Testis (tissue), 3 donors: ENCODE results near the gene SIRPB2. TPM values are rescaled to one million over a fixed set of nuclear protein-coding genes. Genes with fewer than 3 reads are reported as not detected.

Experiments
- DNase-seq: peaks from one replicate; pipeline ENCODE4 v3.0.0-alpha.2; 2019
- H3K27ac ChIP-seq, 2 donors: fragments of 200-600 bp; sonication (generic); one replicate each; pipeline ENCODE4 v1.5.1; 2019
- H3K27me3 ChIP-seq: fragments of 200-600 bp; sonication (generic); one replicate; pipeline ENCODE4 v1.5.1; 2019
- H3K36me3 ChIP-seq: fragments of 200-600 bp; sonication (generic); one replicate; pipeline ENCODE4 v1.5.1; 2017; ENCODE audit warnings: low read depth; ENCODE audit errors: missing control alignments
- H3K4me1 ChIP-seq: fragments of 200-600 bp; sonication (generic); one replicate; pipeline ENCODE4 v1.5.1; 2019
- H3K4me3 ChIP-seq, 2 donors: fragments of 200-600 bp; sonication (generic); one replicate each; pipeline ENCODE4 v1.5.1; 2017 to 2019
- H3K9me3 ChIP-seq: fragments of 200-600 bp; sonication (generic); one replicate; pipeline ENCODE4 v1.5.1; 2017
- POLR2A ChIP-seq: fragments of 450-650 bp; IDR thresholded peaks from one replicate; pipeline ENCODE4 v1.6.1; 2017; ENCODE audit warnings: antibody characterized with exemption, mild to moderate bottlenecking, moderate library complexity
- WGBS, 2 donors: methylation state at CpG; one replicate each; pipeline ENCODE4 v1.1.5; 2018; 5-methylcytosine and 5-hydroxymethylcytosine counted together
- intact Hi-C: fragments of 100-400 bp; cut with DNase I; formaldehyde crosslinking; loops from one replicate; pipeline ENCODE4 v1.15.1; 2023; ENCODE audit warnings: low total_unique reads
- polyA plus RNA-seq: library from polyadenylated mRNA; stranded (reverse); fragments of 350-450 nt; fragmentation: Illumina TruSeq; extraction: RNeasy Lipid Tissue Mini Kit (QIAGEN cat#74804); gene quantifications from one replicate; pipeline ENCODE4 v1.2.3, GENCODE V29; 2014; ENCODE audit warnings: low read depth, low replicate concordance; ENCODE audit not compliant: insufficient read depth
- total RNA-seq, 2 donors: library from RNA; depleted of rRNA; stranded (reverse); fragments of >200 nt; gene quantifications; one replicate each; pipeline ENCODE4 v1.2.3, GENCODE V29; 2016
- TF ChIP-seq, protein P1 (sequence below), 3 experiments: fragments of 450-650 bp in 2 of 3; fragments of 200-600 bp in 1 of 3; sonication (generic) in 1 of 3; IDR thresholded peaks; one replicate each; pipeline ENCODE4 v1.5.1; 2016 to 2019; ENCODE audit warnings: antibody characterized with exemption in 3 of 3, mild to moderate bottlenecking in 2 of 3, moderate library complexity in 1 of 3

The SIRPB2 gene
- total and polyA plus RNA-seq, 3 donors from 2014 or later, result 0.63 to 3.3 (median 1.5) TPM

- 80 to 82% methylated on average over 8 to 9 of the region's 9 CpGs for WGBS, 2 donors
- H3K27ac ChIP-seq, result no peak overlapping the region
- H3K36me3 ChIP-seq, result no peaks in the 10 kb centered on the region
- no peaks in the 10 kb centered on the region for H3K9me3 ChIP-seq
- peaks cover 7% of the 10 kb centered on the region for H3K4me1 ChIP-seq
- H3K27me3 ChIP-seq, result no peaks in the 10 kb centered on the region
- DNase-seq, result no peak
- intact Hi-C loops, result no loop called here
- no peak for TF ChIP-seq POLR2A
- TF ChIP-seq, protein P1, sequence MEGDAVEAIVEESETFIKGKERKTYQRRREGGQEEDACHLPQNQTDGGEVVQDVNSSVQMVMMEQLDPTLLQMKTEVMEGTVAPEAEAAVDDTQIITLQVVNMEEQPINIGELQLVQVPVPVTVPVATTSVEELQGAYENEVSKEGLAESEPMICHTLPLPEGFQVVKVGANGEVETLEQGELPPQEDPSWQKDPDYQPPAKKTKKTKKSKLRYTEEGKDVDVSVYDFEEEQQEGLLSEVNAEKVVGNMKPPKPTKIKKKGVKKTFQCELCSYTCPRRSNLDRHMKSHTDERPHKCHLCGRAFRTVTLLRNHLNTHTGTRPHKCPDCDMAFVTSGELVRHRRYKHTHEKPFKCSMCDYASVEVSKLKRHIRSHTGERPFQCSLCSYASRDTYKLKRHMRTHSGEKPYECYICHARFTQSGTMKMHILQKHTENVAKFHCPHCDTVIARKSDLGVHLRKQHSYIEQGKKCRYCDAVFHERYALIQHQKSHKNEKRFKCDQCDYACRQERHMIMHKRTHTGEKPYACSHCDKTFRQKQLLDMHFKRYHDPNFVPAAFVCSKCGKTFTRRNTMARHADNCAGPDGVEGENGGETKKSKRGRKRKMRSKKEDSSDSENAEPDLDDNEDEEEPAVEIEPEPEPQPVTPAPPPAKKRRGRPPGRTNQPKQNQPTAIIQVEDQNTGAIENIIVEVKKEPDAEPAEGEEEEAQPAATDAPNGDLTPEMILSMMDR (IDR thresholded peaks at IDR 0.05), result no peak
- no peak overlapping the region for H3K4me3 ChIP-seq
These were observed 18.5 kb downstream of the SIRPB2 start for GRCh38 chr20:1472556-1473245.

GRCh38 chr20:1471242-1471641 lies 20.0 kb downstream of the SIRPB2 start:
- H3K27ac ChIP-seq, result no peak overlapping the region
- 88 to 100% methylated on average over 2 of the region's 2 CpGs for WGBS, 2 donors
- H3K27me3 ChIP-seq, result no peaks in the 10 kb centered on the region
- TF ChIP-seq, protein P1 (IDR thresholded peaks at IDR 0.05), result no peak
- no peak for TF ChIP-seq POLR2A
- intact Hi-C loops, result no loop called here
- no peaks in the 10 kb centered on the region for H3K36me3 ChIP-seq
- peaks cover 7% of the 10 kb centered on the region for H3K4me1 ChIP-seq
- no peaks in the 10 kb centered on the region for H3K9me3 ChIP-seq
- DNase-seq, result no peak
- no peak overlapping the region for H3K4me3 ChIP-seq

- peak; percentile 85 for DNase-seq
- TF ChIP-seq, protein P1 (IDR thresholded peaks at IDR 0.05), result peak; percentile 46 to 48 (median 46)
- no peak for TF ChIP-seq POLR2A
- peaks cover 17% of the 10 kb centered on the region for H3K4me1 ChIP-seq
- WGBS, 2 donors, result 47 to 51% methylated on average over 11 of the region's 11 CpGs
- H3K27me3 ChIP-seq, result no peaks in the 10 kb centered on the region
- no peak overlapping the region for H3K27ac ChIP-seq
- no peaks in the 10 kb centered on the region for H3K36me3 ChIP-seq
- no peaks in the 10 kb centered on the region for H3K9me3 ChIP-seq
- intact Hi-C loops, result no loop called here
- H3K4me3 ChIP-seq, result no peak overlapping the region
These were observed 21.2 kb downstream of the SIRPB2 start for GRCh38 chr20:1469925-1470571.

DNA sequence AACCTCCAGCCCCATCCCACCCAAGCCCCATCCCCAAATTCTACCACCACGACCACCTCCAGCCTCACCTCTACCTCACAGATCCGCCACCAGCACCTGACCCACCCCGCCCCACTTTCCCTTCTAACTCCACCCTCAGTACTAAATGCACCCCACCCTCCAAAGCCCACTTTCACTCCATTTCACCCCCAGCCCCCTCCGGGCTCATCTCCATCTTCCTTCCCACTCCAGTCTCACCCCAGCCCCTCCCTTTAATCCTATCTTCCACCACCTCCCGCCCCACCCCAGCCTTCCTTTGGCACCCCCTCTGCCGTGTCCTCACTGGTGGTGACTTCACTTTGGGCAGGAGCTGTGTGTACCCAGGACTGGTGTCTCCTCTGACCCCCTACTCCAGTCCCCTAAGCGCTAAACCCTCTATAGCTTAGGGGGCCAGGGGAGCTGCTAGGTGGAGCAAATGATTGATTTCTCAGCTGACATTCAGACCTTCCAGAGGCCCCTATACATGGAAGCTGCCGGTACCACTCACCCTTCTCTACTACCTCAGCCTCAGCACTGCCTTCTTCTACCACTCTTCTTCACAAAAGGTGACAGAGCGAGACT lies 21.8 kb downstream of the SIRPB2 start:
- H3K36me3 ChIP-seq, result no peaks in the 10 kb centered on the region
- no peaks in the 10 kb centered on the region for H3K27me3 ChIP-seq
- H3K4me1 ChIP-seq, result peaks cover 17% of the 10 kb centered on the region
- TF ChIP-seq POLR2A, result no peak
- TF ChIP-seq, protein P1 (IDR thresholded peaks at IDR 0.05), result no peak
- no peak overlapping the region for H3K27ac ChIP-seq
- intact Hi-C loops, result no loop called here
- WGBS, 2 donors, result 66 to 68% methylated on average over 9 of the region's 9 CpGs
- H3K9me3 ChIP-seq, result no peaks in the 10 kb centered on the region
- DNase-seq, result no peak
- H3K4me3 ChIP-seq, result no peak overlapping the region
